Endothelial cell (in vitro differentiated cells): ENCODE results near the gene NAV3. TPM values are rescaled to one million over a fixed set of nuclear protein-coding genes. Genes with fewer than 3 reads are reported as not detected.

ENCODE experiments used
- DNase-seq: peaks from one replicate; pipeline ENCODE4 v3.0.0; 2021; ENCODE audit warnings: low spot score
- H3K27ac Mint-ChIP-seq: one replicate; pipeline ENCODE4 v1.8.0; 2021; ENCODE audit warnings: mixed read lengths, inconsistent platforms; ENCODE audit not compliant: unreplicated experiment
- H3K27me3 Mint-ChIP-seq: one replicate; pipeline ENCODE4 v1.8.0; 2021; ENCODE audit warnings: mild to moderate bottlenecking, moderate library complexity, mixed read lengths, inconsistent platforms; ENCODE audit not compliant: unreplicated experiment
- H3K36me3 Mint-ChIP-seq: one replicate; pipeline ENCODE4 v1.8.0; 2021; ENCODE audit warnings: mild to moderate bottlenecking, low read depth, mixed read lengths, inconsistent platforms; ENCODE audit not compliant: unreplicated experiment
- H3K4me1 Mint-ChIP-seq: one replicate; pipeline ENCODE4 v1.8.0; 2021; ENCODE audit warnings: mild to moderate bottlenecking, mixed read lengths, inconsistent platforms; ENCODE audit not compliant: unreplicated experiment
- H3K4me3 Mint-ChIP-seq: one replicate; pipeline ENCODE4 v1.8.0; 2021; ENCODE audit warnings: mild to moderate bottlenecking, mixed read lengths, inconsistent platforms; ENCODE audit not compliant: unreplicated experiment
- H3K9me3 Mint-ChIP-seq: one replicate; pipeline ENCODE4 v1.8.0; 2021; ENCODE audit warnings: mixed read lengths, inconsistent platforms; ENCODE audit not compliant: unreplicated experiment
- total RNA-seq: library from RNA; stranded (reverse); fragmentation: NEBNext Ultra II Directional; extraction: Animal tissue kit (Norgen Biotek cat#: 25700); gene quantifications from one replicate; pipeline ENCODE4 v1.2.1, GENCODE V29; 2021; ENCODE audit not compliant: unreplicated experiment
- TF ChIP-seq, protein P1 (sequence below): fragments of 200-600 bp; sonication (generic); IDR thresholded peaks from one replicate; pipeline ENCODE4 v1.5.0; 2021; ENCODE audit warnings: antibody characterized with exemption; ENCODE audit not compliant: unreplicated experiment

NAV3 gene
- total RNA-seq, 1 donor from 2014 or later = 20.3 TPM

DNA sequence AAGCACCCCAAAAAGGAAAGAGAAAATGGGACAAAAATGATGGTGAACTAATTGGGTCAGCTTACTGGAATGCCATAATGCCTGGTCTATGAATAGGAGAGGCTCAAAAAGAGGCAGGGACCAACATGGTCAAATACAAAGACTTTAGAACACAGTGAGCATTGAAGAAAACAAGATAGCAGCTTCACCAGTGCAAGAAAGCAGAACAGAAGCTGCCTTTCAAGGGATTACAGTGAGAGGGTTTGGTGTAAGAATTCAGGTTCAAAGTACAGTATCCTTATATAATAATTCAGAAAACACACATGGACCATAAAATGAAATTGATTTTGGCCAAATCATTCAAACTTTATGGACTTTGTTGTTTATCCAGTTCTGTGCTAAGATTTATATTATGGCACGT, 162.1 kb downstream of the NAV3 start:
- no peaks in the 10 kb centered on the region for H3K4me1 Mint-ChIP-seq
- TF ChIP-seq, protein P1, sequence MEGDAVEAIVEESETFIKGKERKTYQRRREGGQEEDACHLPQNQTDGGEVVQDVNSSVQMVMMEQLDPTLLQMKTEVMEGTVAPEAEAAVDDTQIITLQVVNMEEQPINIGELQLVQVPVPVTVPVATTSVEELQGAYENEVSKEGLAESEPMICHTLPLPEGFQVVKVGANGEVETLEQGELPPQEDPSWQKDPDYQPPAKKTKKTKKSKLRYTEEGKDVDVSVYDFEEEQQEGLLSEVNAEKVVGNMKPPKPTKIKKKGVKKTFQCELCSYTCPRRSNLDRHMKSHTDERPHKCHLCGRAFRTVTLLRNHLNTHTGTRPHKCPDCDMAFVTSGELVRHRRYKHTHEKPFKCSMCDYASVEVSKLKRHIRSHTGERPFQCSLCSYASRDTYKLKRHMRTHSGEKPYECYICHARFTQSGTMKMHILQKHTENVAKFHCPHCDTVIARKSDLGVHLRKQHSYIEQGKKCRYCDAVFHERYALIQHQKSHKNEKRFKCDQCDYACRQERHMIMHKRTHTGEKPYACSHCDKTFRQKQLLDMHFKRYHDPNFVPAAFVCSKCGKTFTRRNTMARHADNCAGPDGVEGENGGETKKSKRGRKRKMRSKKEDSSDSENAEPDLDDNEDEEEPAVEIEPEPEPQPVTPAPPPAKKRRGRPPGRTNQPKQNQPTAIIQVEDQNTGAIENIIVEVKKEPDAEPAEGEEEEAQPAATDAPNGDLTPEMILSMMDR = no peak
- no peak overlapping the region for H3K4me3 Mint-ChIP-seq
- H3K36me3 Mint-ChIP-seq = no peaks in the 10 kb centered on the region
- H3K27me3 Mint-ChIP-seq = no peaks in the 10 kb centered on the region
- no peak overlapping the region for H3K27ac Mint-ChIP-seq
- H3K9me3 Mint-ChIP-seq = no peaks in the 10 kb centered on the region
- DNase-seq = no peak

DNA sequence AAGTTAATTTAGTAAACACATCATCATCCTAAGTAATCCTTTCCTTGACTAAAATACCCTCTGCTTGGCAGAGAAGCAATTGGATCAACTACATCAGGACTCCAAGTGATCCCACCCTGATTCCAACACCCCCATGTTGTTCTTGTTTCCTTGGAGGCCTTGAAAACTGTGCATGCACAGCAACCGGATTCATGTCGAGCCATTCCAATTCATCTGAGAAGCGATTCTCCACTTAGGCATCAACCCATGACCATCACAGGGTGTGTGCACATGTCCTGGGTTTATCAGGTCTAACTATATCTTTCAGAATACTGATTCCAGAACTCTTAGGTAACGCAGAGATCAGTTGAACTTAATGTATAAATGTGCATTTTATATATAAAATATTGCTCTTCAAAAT, 163.0 kb downstream of the NAV3 start:
- TF ChIP-seq, protein P1 = no peak
- no peaks in the 10 kb centered on the region for H3K4me1 Mint-ChIP-seq

DNA sequence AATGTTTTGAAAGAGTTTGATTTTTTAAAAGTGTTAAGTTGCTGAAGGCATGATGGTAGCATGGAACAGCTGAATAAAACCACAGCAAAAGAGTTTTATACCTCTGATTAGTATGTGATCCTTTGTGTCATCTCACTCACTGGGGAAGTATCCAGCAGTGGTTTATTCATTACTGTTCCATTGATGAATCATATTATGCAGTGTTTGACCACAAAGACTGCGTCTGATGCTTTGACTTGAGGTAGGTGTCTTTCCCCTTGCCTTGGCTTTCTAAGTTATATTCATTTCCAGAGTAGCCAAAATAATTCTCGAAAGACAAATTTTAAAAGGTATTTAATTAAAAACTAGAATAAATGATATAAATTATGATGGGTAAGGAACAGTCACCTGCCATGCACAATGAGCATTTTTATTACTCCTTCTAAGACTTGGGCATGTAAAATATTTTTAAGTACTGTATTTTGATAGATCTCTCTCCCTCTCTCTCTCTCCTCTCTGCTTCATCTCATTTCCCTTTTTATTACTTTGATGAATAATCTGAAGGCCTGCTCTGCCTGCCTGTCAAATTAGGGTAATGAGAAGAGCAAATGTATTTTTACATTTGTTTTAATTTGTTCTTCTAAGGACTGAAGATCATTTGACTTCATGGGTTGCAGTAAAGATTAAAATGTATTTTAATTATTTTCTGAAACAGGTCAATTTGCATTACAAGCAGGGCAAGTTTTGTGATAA, 164.9 kb downstream of the NAV3 start:
- TF ChIP-seq, protein P1 = no peak
- DNase-seq = no peak
- no peak overlapping the region for H3K27ac Mint-ChIP-seq
- H3K27me3 Mint-ChIP-seq = no peaks in the 10 kb centered on the region
- no peaks in the 10 kb centered on the region for H3K36me3 Mint-ChIP-seq
- no peak overlapping the region for H3K4me3 Mint-ChIP-seq
- peaks cover 6% of the 10 kb centered on the region for H3K4me1 Mint-ChIP-seq
- H3K9me3 Mint-ChIP-seq = no peaks in the 10 kb centered on the region

More for the DNA sequence above, 163.0 kb downstream of the NAV3 start:
- no peak for DNase-seq
- Mint-ChIP-seq H3K36me3 (no peaks in the 10 kb centered on the region), H3K4me3 (no peak overlapping the region), H3K27ac (no peak overlapping the region), H3K9me3 (no peaks in the 10 kb centered on the region), H3K27me3 (no peaks in the 10 kb centered on the region)

DNA sequence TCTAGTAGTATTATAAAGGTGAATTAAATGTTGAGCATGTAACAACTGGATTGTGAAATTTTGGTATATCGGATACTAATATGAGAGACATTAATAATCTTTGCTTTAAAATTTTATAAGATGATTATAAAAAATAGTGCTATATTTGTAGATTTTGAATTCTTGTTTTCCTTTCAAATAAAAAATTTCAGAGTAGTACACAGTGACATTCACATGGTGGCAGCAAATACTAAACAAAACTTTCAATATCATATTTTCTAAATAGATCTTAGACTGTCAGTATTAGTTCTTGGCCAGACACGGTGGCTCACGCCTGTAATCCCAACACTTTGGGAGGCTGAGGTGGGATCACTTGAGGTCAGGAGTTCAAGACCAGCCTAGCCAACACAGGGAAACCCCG, 166.0 kb downstream of the NAV3 start:
- no peak overlapping the region for H3K27ac Mint-ChIP-seq
- no peaks in the 10 kb centered on the region for H3K27me3 Mint-ChIP-seq
- no peaks in the 10 kb centered on the region for H3K9me3 Mint-ChIP-seq
- H3K36me3 Mint-ChIP-seq = no peaks in the 10 kb centered on the region
- DNase-seq = no peak
- TF ChIP-seq, protein P1 = no peak
- no peak overlapping the region for H3K4me3 Mint-ChIP-seq
- peaks cover 6% of the 10 kb centered on the region for H3K4me1 Mint-ChIP-seq

DNA sequence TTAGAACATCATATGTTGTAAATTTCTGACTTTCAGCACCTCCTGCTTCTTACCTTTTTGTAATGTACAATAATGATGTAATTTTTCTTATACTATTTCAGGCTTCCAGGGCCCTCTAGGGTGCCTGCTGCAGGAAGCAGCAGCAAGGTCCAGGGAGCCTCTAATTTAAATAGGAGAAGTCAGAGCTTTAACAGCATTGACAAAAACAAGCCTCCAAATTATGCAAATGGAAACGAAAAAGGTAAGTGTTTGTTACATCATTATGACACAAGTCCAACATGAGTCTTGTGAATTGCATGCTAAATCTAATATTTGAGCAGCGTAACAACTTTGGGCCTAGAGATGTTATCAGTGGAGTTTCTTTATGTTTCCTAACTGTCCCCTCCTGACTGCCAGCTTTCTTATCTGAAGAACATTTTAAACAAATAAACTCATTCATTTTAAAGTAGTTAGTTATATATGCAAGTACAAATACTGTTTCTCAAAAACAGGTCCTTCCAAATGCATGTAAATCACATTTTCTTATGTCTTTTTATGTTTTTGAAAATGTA, 167.6 kb downstream of the NAV3 start:
- no peaks in the 10 kb centered on the region for H3K27me3 Mint-ChIP-seq
- TF ChIP-seq, protein P1 = no peak
- no peak overlapping the region for H3K27ac Mint-ChIP-seq
- no peaks in the 10 kb centered on the region for H3K9me3 Mint-ChIP-seq
- no peak for DNase-seq
- H3K4me3 Mint-ChIP-seq = no peak overlapping the region
- peaks cover 6% of the 10 kb centered on the region for H3K4me1 Mint-ChIP-seq
- no peaks in the 10 kb centered on the region for H3K36me3 Mint-ChIP-seq
